Jurkat, Clone E6-1 (cell line): ENCODE data around the gene SDF4.

Source experiments
- DNase-seq: peaks from one replicate; pipeline ENCODE4 v3.0.0-alpha.2; 2011; ENCODE audit warnings: low read depth, low spot score
- H3K4me3 ChIP-seq: 2 replicates; pipeline ENCODE4 v1.5.1; 2011; ENCODE audit warnings: mild to moderate bottlenecking, low read length, control low read depth, moderate library complexity

The SDF4 gene

DNA sequence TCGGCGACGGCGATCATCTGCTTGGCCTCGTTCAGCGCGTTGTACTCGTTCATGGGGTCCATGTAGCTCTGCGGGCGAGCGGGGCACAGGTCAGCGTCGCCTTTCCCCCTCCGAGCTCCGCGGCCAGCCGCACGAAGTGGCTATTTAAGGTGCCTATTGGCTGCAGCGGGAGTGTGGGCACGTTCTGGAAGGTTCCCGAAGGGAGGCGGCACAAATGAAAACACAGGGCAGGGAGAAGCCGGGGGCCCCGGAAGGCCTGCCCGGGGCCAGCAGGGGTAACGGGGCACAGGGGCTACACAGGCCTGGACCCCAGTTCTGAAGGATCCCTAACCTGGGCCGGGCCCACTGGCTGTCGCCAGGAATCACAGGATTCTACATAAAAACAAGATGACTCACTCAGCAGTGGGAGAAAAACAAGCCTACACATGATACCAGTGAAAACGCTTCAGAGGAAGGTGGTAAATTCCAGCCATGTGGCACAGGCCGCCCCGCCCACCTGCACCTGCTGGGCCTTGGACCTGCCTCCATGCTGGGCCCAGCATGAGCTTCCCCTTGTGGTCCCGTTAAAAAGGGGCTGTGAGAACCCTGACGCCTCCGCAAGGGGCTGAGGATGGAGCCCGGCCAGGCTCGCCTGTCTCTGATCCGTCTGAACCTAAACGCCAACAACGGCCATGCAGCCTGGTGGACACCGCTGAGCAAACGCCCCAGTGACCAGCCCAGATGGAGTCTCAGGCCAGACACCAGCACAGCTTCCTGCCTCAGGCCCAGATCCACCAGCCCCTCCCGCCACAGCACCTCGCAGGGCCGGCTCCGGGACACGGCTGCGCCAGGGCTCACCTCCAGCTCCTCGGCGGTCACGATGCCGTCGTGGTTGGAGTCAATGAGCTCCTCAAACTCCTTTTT, 13.9 kb downstream of the SDF4 start:
- no peak overlapping the region for H3K4me3 ChIP-seq
- no peak for DNase-seq

DNA sequence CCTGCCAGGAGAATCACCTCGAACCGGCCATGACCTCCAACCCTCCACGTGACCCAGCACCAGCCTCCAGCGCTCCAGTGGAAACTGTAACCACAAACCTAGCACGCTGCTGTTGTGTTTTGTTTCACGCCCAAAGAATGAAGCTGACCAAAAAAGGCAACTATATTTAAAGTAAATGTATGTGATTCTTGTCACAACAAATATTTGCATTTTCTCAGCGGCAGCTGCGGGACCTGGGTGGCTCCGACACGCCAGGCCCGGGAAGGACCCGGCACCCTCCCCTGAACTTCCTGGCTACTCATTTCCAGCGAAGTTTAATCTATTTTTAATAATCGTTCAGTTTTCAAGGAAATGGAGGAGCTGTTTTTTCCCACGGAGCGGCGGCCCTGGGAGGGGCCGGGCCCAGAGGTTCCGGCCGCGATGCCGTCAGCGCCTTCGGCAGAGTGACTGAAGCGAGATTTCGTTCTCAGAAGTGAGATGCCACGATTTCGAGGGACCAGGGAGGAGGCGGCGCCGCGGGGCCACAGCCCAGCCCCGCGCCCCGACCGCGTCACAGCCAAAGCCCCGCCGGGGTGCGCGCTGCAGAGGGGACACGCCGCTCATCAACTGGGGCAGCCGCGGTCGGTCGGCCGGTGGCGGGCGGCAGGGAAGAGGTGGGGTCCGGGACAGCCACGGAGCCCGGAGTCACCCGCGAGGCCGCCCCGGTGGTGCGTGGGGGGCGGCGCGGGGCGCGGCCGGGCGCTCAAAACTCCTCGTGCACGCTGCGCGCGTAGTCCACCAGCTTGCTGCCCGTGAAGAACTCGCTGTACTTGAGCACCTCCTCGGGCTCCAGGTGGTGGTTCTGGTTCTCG, 14.8 kb downstream of the SDF4 start:
- no peak overlapping the region for H3K4me3 ChIP-seq
- DNase-seq = no peak

DNA sequence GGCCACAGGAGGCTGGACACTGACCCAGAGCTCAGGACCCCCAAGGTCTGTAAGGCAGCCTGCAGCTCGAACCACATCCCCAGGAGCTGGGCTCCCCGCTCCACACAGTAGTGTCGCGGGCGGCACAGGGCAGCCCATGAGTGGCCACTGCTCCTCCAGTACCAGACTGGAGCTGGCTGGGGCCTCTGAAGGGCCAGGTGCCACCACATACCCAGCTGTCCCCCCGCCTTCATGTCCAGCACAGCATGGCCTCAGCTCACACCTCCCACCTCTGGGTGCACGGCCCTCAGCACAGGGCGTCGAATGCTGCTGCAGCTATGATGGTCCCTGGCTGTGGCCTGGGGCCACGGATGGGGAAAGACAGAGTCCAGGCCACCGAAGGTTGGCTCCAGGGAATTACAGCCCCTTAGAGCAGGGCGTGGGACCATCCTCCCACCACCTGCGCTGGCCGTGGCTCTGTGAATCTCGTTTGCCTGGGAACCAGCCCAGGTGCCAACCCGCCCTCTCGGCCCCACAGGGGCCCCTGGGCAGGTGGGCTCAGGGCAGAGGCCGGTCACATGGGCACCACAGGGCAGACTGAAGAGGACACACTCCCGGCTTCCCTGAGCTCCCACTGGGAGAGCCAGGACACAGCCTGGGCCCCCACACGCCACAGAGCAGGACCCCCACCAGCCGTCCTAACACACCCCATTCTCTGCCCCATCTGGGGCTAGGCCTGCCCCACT, 15.8 kb downstream of the SDF4 start:
- DNase-seq = no peak
- H3K4me3 ChIP-seq = no peak overlapping the region

DNA sequence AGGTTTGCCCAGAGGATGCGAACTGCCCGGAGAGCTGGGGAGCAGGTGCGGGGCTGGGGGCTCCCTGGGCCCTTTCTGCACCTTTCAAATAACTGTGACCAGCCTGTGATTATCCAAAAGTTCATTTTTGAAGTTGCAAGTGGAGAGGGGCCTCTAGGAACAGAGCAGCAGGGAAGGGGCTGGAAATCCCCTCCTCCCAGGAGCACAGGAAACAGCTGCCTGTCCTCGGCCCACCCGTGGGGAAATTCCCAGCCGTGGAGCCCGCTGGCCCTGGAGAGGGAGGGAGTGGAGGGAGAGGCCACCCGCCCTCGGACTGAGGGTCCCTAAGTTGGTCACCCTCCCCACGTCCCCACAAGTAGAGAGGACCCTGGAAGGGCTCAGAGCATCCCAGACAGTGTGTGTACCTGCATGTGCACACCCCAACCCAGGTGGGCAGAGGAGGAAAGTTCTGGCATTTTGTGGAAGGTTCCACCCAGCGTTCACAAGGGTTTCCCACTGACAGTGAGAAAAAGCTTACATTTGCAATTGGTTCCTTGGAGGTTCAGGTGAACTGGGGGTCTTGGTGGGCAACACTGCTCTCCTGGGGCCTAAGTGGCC, 16.6 kb downstream of the SDF4 start:
- no peak for DNase-seq
- H3K4me3 ChIP-seq = no peak overlapping the region

DNA sequence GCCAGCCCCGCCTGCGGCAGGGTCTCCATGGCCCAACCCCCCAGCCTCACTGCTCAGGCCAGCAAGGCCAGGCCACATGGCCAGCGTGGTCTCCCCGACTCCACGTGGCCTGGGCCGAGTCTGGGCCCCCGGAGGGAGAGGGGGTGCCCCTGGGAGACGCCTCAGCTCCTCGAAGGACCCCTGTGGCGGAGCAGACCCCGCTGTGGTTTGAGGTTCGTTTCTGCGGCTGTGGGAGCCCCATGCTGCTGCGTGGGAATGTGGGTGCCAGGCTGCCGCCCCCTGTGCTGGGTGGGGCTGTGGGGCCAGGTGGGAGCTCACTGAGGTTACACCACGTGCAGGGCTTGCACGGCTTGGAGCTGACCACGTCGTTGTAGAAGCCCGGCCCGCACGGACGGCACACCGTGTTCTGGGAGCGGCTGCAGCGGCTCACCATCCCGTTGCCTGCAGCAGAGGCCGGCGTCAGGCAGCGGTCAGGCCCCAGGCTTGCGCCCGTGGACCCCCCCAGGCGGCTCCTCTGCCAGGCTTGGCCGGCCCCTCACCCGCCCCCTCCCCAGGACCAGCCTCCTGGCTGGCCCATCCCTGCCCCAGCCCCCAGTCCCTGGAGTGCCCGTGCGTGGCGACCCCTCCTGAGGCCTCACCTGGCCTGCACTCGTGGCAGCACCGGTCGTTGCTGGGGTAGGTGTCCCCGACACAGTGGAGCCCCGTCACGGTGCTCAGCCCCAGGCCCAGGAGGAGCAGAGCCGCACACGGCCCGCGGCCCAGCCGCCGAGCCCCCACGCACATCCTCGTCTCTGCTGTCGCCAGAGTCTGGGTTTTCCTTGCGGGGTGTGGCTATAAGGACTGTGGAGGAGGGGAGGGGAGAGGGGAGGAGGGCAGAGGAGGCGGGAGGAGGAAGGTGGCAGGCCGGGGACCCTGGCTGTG, 18.2 kb downstream of the SDF4 start, which contains the start of gene TNFRSF4:
Gene TNFRSF4, minus strand, starts transcription at position 809 of the 921 bp plus-strand sequence. Its CDS starts 26 bp downstream, at position 783.
- H3K4me3 ChIP-seq = peak within 1 kb of the TSS; percentile 25
- peak; percentile 58 for DNase-seq

DNA sequence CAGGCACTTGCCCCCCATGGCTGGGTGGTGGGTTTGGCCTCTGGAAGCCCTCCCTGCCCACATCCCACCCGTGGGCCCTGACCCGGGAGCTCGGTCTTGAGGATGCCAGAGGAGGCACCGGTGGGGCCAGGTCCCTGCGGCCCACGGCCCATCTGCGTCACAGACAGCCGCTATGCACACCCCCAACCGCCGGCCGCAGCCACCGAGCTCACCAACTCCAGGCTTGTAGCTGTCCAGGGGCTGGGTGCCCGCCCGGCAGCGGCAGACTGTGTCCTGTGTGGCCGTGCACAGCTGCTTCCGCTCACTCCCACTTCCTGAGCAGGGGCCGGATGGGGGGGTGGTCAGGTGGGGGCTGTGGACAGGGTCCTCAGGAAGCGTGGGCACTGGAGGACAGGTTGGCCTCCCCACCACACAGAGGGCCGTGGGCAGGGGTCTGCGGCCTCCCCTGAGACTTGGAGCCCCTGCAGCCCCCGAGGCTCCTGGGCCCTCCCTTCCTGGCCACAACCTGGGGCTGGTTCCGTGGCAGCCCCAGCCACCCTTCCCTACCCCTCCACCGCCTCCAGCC, 18.9 kb downstream of the SDF4 start:
- DNase-seq = no peak
- H3K4me3 ChIP-seq = peak overlapping the region; percentile 25

DNA sequence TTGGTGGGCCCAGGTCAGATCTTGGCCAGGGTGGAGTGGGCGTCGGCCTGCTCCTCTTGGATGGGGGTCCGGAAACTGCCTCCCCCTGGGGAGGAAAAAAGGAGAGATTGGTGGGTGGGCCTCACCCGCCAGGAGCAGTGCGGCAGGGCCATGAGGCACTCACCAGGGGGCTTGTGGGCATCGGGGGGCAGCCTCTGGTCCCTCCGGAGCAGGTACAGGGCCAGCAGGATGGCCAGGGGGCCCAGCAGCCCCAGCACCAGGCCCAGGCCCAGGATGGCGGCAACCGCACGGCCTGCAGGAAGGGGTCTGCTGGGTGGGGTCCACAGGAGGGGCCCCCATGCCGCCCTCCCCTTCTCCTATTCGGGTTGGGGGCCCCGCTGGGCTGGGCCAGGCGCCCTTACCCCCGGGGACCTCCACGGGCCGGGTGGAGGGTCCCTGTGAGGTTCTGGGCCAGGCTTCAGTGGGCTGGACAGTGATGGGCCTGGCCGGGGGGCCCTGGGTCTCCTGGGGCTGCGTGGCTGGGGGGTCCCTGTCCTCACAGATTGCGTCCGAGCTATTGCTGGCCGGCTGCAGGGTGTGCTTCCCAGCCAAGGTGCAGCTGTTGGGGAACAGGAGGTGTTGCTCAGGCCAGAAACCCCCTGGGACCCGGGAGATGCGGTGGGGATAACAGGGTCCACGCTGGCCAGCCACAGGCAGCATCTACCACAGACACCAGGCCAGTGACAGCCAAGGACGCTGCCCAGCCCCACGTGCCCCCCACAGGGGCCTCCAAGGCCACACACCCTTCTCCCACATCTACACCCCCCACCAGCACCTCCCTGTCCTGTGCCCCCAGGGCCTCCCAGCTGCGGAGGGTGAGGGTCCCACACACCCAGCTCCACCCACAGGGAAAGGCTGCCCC, 20.0 kb downstream of the SDF4 start:
- no peak for DNase-seq
- H3K4me3 ChIP-seq = no peak overlapping the region

DNA sequence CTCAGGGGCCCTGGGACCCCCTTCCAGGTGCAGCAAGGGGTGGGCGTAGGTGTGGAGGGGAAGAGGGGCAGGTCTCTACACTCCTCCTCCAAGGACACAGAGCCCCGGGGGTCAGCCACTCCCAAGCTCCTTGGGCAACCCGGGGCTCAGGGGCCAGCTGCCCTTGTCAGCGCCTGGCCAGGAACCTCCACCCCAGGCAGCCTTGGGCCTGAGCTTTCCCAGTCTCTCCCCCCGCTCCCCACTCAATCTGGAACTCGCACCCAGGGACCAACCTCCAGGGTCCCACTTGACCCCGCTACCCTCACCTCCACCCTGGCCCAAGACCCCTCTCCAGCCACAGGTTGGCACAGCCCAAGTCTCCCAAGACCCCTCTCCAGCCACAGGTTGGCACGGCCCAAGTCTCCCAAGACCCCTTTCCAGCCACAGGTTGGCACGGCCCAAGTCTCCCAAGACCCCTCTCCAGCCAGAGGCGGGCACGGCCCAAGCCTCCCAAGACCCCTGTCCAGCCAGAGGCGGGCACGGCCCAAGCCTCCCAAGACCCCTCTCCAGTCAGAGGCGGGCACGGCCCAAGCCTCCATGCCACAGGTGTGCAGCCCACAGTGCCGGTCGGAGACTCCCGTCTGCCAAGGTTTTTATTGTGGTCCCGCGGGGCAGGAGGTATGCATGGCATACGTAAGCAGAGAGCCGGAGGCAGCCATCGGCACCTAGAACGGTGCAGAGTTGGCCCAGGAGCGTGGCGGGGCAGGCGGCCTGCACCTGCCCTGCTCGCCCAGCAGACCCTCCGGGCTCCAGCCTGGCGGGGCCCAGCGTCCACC, 20.9 kb downstream of the SDF4 start:
- no peak overlapping the region for H3K4me3 ChIP-seq
- DNase-seq = no peak

DNA sequence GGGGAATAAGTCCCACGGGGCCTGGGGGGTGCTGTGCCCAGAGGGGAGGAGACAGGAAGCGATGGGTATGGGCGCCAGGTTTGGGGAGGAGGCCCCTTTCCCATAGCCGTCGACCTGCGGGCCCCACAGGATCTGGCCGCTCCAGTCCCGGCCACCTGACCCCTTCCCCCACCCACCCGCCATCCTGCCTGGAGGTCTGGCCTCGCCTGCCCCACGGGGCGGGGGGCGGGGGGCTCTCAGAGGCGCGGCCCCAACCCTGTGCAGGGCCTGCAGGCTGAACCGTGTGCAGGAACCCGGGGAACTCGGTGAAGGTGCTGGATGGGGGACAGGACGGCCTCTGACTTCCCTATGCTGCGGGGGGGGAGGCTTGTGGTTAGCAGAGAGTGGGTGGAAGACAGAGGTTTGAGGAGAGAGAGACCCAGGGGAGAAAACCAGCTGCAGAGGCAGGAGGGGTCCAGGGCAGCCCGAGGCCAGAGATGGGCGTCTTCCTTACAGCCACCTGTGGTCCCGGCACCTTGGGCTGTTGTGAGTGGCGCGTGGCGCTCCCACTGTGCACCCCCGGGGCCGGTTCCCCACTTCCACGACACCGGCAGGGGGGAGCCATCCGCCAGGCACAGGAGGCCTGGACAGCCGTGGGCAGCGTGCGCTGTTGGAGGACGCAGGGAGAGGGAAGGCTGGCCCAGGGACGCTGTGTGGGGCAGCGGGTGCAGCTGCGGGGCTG, 22.9 kb downstream of the SDF4 start:
- H3K4me3 ChIP-seq = no peak overlapping the region
- peak; percentile 29 for DNase-seq

DNA sequence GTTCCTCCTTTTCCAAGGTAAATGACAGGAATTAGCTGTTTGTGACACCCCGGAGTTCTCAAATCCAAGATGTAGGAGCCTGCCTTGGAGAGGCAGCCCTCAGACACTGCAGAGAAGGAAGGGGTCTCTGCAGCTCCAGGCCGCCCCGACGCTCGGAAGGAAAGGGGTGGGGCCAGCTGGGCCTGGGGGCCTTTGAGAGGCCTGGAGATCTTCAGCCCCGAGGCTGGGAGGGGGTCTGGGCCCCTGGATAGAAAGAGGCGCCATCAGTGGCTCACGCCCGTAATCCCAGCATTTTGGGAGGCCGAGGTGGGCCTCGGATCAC, 24.3 kb downstream of the SDF4 start:
- no peak for DNase-seq
- H3K4me3 ChIP-seq = no peak overlapping the region

DNA sequence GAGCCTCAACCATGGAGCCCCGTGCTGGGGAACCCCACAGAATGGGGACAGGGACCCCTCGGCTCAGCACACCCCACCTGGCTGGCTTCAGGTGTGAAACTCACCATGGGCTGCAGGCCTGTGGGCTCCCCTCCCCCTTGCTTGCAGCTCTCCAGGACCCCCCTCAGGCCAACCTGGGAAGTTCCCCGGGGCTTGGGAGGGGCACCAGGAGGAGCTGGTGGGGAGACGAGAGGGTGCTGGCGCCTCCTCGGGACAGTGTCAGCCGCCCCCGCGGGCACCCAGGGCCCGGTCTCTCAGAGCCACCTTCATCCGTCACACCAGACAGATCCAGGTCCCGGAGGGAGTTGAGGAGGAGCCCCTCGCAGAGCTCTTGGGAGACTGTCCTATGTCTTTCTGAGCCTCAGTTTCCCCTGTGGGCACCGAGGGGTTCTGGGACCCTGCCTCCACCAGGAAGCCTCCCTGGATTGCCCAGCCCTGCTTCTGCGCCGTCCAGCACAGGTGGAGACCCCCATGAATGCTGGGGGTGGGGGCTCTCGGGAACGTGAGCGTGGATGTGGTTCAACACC, 24.8 kb downstream of the SDF4 start:
- no peak for DNase-seq
- no peak overlapping the region for H3K4me3 ChIP-seq

DNA sequence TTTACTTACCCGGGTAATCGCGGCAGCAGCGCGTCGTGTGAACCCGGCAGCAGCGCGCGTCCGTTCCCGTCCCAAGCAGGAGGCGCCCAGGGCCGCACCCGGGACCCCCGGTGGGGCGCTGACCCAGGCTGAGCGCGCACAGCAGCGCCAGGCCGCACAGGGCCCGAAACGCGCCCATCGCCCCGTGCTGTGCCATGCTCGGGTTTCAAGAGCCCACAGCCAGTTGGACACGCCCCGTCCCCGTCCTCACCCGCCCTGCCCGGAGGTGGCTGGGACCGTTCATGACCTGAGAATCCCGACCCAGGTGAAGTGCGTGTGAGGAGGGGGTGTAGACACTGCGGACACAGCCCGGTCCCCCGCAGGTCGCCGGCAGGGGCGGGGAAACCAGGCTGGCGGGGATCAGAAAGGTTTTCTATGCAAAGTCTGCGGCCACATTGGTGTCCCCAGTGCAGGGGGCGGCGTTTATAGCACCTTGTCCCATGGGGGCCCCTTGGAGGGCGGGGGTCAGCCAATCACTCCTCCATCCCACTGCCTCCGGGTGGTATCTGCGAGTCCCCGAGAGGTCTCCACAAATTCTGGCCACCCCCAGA, 25.3 kb downstream of the SDF4 start, which contains the start of gene TNFRSF18:
Gene TNFRSF18, minus strand, starts transcription at position 217 of the 590 bp plus-strand sequence. Its CDS starts 21 bp downstream, at position 196.
- DNase-seq = no peak
- no peak within 1 kb of the TSS for H3K4me3 ChIP-seq

DNA sequence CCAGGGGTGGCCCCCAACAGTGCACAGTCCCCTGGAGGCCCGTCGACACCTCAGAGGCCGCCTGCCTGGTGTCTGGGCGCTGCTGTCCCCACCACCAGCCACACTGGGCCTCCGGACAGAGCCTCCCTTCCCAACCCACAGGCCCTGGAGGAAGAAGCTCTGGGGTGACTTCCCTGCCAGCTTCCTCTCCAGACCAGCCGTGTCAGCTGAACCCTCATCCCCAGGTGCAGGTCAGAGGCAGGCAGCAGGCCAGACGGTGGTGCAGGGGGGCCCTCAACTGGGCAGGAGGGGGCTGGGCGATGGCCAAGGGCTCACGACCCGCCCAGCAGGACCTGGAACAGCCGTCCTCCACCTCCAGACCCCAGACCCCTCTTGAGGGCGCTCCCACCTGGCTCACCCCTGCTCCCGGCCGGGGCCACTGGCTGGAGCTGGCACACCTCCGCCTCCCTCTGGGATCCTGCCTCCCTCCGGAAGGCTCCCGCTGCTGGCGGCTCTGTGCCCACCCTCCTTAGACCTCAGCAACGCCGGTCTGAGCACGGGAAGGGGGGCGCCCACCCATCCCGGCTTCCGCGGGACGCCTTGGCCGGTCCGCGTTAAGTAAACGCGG, 25.9 kb downstream of the SDF4 start:
- DNase-seq = no peak
- no peak overlapping the region for H3K4me3 ChIP-seq

DNA sequence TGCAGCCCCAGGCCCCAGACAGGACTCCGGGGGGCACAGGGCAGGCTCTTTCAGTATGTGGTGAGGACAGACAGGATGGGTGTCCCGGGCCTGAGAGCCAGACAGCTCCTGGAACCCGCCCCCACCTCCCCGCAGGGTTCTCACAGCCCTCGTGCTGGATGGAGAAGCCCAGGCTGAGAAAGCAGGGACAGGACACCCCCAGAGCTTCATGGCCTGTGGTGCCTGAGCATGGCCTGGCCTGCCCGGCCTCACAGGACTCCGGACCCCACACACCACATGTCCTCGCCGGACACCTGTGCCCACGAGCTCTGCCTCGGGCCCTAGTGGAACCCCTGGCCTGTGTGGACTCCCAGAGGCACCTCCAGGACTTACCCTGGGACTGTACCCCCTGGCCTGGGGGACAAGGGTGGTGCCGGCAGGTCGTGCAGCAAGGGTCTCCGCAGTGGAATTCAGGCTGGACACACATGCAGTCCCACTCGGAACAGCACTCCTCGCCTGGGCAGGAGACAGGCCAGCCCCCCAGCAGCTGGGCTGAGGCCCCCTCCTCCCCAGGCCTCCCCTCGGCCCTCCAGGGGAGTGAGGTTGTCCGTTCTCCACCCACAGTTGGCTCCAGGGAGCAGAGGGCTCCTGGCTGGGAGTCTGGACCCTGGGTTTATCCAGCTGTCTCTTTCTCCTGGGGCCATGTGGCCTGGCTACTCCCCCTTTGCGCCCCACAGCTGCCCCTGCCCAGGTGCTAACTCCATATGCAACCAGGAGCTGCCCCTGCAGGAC, 26.6 kb downstream of the SDF4 start:
- H3K4me3 ChIP-seq = no peak overlapping the region
- DNase-seq = no peak
